Smooth muscle cell (in vitro differentiated cells): ENCODE measurements around the gene FBN2. TPM values are rescaled to one million over a fixed set of nuclear protein-coding genes. Genes with fewer than 3 reads are reported as not detected.

ENCODE experiments used
- DNase-seq: peaks from one replicate; lab custom pipeline; 2025; ENCODE audit not compliant: unreplicated experiment; lab: John Stamatoyannopoulos, UW
- H2AFZ ChIP-seq: fragments of 200-600 bp; sonication (generic); 2 replicates; pipeline ENCODE4 v1.6.0; 2016; ENCODE audit warnings: antibody characterized with exemption, low read depth, mild to moderate bottlenecking
- H3F3A ChIP-seq: fragments of 200-600 bp; sonication (generic); 2 replicates; pipeline ENCODE4 v1.6.0; 2017; ENCODE audit warnings: antibody characterized with exemption, low read depth
- H3K27ac ChIP-seq: fragments of 200-600 bp; sonication (generic); 2 replicates; pipeline ENCODE4 v1.5.1; 2016; ENCODE audit warnings: low read depth, mild to moderate bottlenecking
- H3K27me3 ChIP-seq: fragments of 200-600 bp; sonication (generic); 2 replicates; pipeline ENCODE4 v1.6.1; 2016; ENCODE audit warnings: low read depth, mild to moderate bottlenecking
- H3K36me3 ChIP-seq: fragments of 200-600 bp; sonication (generic); 2 replicates; pipeline ENCODE4 v1.5.1; 2016; ENCODE audit warnings: low read depth
- H3K4me1 ChIP-seq: fragments of 200-600 bp; sonication (generic); 2 replicates; pipeline ENCODE4 v1.5.1; 2016; ENCODE audit warnings: low read depth
- H3K4me2 ChIP-seq: fragments of 200-600 bp; sonication (generic); 2 replicates; pipeline ENCODE4 v1.6.0; 2016; ENCODE audit warnings: mild to moderate bottlenecking
- H3K4me3 ChIP-seq: fragments of 200-600 bp; sonication (generic); 2 replicates; pipeline ENCODE4 v1.5.1; 2016; ENCODE audit warnings: mild to moderate bottlenecking
- H3K79me2 ChIP-seq: fragments of 200-600 bp; sonication (generic); 2 replicates; pipeline ENCODE4 v1.6.0; 2016; ENCODE audit warnings: low read depth, mild to moderate bottlenecking
- H3K9ac ChIP-seq: fragments of 200-600 bp; sonication (generic); 2 replicates; pipeline ENCODE4 v1.6.0; 2016; ENCODE audit warnings: low read depth
- H3K9me3 ChIP-seq: fragments of 200-600 bp; sonication (generic); replicated peaks from 2 replicates; pipeline ENCODE4 v1.5.1; 2016; ENCODE audit warnings: low read depth
- H4K20me1 ChIP-seq: fragments of 200-600 bp; sonication (generic); 2 replicates; pipeline ENCODE4 v1.6.0; 2016; ENCODE audit warnings: low read depth
- WGBS: methylation state at CpG from one replicate; pipeline ENCODE4 v1.1.7; 2016; ENCODE audit warnings: low lambda C conversion rate; 5-methylcytosine and 5-hydroxymethylcytosine counted together
- polyA plus RNA-seq: library from polyadenylated mRNA; unstranded; fragments of >200 nt; fragmentation: Nextera tagmentation; extraction: Ambion mirVana; gene quantifications from 2 replicates; pipeline ENCODE4 v1.2.1, GENCODE V29; 2016
- total RNA-seq: library from RNA; depleted of rRNA; stranded (reverse); fragments of >200 nt; gene quantifications from 2 replicates; pipeline ENCODE4 v1.2.3, GENCODE V29; 2014
- TF ChIP-seq, protein P1 (sequence below): fragments of 200-600 bp; sonication (generic); IDR thresholded peaks from 2 replicates; pipeline ENCODE4 v1.5.1; 2017; ENCODE audit warnings: borderline replicate concordance, mild to moderate bottlenecking, antibody characterized with exemption; ENCODE audit not compliant: insufficient read depth, poor library complexity, severe bottlenecking

FBN2 gene
- total and polyA plus RNA-seq, 2 experiments from 2014 or later = 17.2 to 25.9 TPM

DNA sequence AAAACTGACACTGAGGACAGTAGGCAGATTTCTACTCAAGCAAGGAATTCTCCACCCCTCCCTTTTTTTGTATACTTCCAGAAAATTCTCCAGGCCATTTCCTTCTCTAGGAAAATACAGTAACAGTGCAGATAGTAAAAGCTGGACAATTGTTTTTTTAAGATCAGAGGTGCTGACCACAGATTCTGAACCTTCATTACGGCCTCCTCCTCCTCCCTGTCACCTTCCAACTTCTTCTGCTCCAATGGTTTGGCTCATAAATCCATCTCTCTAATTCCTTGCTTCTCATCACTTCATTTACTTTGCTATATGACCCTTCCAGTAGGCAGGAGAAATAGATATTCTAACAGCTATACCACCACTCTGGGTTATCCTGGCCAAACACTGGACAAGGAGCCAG, 220.6 kb downstream of the FBN2 start:
- no peaks in the 10 kb centered on the region for H3F3A ChIP-seq
- H4K20me1 ChIP-seq = no peaks in the 10 kb centered on the region
- H3K27me3 ChIP-seq = no peaks in the 10 kb centered on the region
- TF ChIP-seq, protein P1, sequence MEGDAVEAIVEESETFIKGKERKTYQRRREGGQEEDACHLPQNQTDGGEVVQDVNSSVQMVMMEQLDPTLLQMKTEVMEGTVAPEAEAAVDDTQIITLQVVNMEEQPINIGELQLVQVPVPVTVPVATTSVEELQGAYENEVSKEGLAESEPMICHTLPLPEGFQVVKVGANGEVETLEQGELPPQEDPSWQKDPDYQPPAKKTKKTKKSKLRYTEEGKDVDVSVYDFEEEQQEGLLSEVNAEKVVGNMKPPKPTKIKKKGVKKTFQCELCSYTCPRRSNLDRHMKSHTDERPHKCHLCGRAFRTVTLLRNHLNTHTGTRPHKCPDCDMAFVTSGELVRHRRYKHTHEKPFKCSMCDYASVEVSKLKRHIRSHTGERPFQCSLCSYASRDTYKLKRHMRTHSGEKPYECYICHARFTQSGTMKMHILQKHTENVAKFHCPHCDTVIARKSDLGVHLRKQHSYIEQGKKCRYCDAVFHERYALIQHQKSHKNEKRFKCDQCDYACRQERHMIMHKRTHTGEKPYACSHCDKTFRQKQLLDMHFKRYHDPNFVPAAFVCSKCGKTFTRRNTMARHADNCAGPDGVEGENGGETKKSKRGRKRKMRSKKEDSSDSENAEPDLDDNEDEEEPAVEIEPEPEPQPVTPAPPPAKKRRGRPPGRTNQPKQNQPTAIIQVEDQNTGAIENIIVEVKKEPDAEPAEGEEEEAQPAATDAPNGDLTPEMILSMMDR = no peak
- H3K79me2 ChIP-seq = no peaks in the 10 kb centered on the region
- H3K36me3 ChIP-seq = no peaks in the 10 kb centered on the region
- no peaks in the 10 kb centered on the region for H3K9me3 ChIP-seq
- H2AFZ ChIP-seq = no peak overlapping the region
- DNase-seq = no peak
- H3K4me2 ChIP-seq = no peak overlapping the region
- 94% methylated on average over 1 of the region's 1 CpG for WGBS
- no peak overlapping the region for H3K27ac ChIP-seq
- no peak overlapping the region for H3K4me3 ChIP-seq
- H3K9ac ChIP-seq = no peak overlapping the region
- H3K4me1 ChIP-seq = no peaks in the 10 kb centered on the region

DNA sequence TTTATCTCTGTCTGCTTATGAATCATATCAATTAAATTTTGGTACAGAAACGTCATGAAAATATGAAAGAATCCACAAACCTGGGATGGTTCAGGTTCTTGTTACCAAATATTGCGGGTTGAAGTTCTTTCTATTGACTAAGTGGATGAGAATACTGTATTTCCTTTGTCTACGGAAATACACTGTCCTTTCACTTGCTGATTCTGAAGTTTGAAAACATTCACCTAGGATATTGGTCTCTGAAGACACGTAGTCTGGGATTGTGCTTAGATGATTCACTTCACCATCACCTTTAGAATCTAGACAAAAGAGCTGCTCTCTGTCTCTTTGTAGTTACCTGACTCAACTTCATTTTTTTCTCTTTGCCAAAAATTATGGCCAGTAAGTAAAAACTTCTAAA, 222.4 kb downstream of the FBN2 start:
- Histone ChIP-seq H3K4me1 (no peaks in the 10 kb centered on the region), H4K20me1 (no peaks in the 10 kb centered on the region), H3F3A (no peaks in the 10 kb centered on the region), H3K79me2 (no peaks in the 10 kb centered on the region), H3K27ac (no peak overlapping the region), H3K9ac (no peak overlapping the region), H3K4me3 (no peak overlapping the region), H3K9me3 (no peaks in the 10 kb centered on the region), H3K27me3 (no peaks in the 10 kb centered on the region), H2AFZ (no peak overlapping the region), H3K4me2 (no peak overlapping the region), H3K36me3 (no peaks in the 10 kb centered on the region)
- DNase-seq = no peak
- WGBS = 90% methylated on average over 4 of the region's 4 CpGs
- TF ChIP-seq, protein P1 = no peak

DNA sequence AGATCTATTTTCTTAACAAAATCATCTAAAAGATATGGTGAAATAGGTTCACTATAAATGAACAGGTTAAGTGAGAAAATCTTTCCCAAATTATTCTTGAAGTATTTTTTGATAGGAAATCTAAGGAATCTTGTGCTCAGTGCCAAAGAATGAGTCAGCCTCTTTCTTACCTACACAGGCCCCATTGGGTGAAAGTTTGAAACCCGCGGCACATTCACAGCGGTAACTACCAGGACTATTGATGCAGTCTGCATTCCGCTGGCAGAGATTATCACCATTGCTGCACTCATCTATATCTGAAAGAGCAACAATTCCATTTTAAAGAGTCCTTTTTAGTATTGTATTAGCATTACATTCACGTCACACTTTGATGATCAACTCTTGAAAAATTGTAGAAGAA, 232.7 kb downstream of the FBN2 start:
- Histone ChIP-seq H3K27ac (no peak overlapping the region), H4K20me1 (no peaks in the 10 kb centered on the region), H3K79me2 (no peaks in the 10 kb centered on the region), H3K4me3 (no peak overlapping the region), H3K4me1 (peaks cover 9% of the 10 kb centered on the region), H3K9me3 (no peaks in the 10 kb centered on the region), H3K9ac (no peak overlapping the region), H3F3A (no peaks in the 10 kb centered on the region), H3K27me3 (no peaks in the 10 kb centered on the region), H2AFZ (no peak overlapping the region), H3K36me3 (no peaks in the 10 kb centered on the region), H3K4me2 (no peak overlapping the region)
- TF ChIP-seq, protein P1 = no peak
- WGBS = 99% methylated on average over 5 of the region's 5 CpGs
- DNase-seq = no peak

GRCh38 chr5:128304791-128305190, 233.3 kb downstream of the FBN2 start:
- no peak overlapping the region for H3K4me3 ChIP-seq
- H3K4me1 ChIP-seq = peaks cover 9% of the 10 kb centered on the region
- H3K79me2 ChIP-seq = no peaks in the 10 kb centered on the region
- no peaks in the 10 kb centered on the region for H4K20me1 ChIP-seq
- no peaks in the 10 kb centered on the region for H3F3A ChIP-seq
- no peak overlapping the region for H2AFZ ChIP-seq
- no peak overlapping the region for H3K27ac ChIP-seq
- no peaks in the 10 kb centered on the region for H3K9me3 ChIP-seq
- H3K9ac ChIP-seq = no peak overlapping the region
- no peak for DNase-seq
- H3K4me2 ChIP-seq = peak overlapping the region; percentile 11
- TF ChIP-seq, protein P1 = no peak
- 46% methylated on average over 2 of the region's 2 CpGs for WGBS
- no peaks in the 10 kb centered on the region for H3K27me3 ChIP-seq
- H3K36me3 ChIP-seq = no peaks in the 10 kb centered on the region
